ENCODE data around the gene GNB1L. TPM values are rescaled to one million over a fixed set of nuclear protein-coding genes. Genes with fewer than 3 reads are reported as not detected.

GNB1L gene
- total RNA-seq, 1 experiment from 2014 or later = 18.0 TPM

DNA sequence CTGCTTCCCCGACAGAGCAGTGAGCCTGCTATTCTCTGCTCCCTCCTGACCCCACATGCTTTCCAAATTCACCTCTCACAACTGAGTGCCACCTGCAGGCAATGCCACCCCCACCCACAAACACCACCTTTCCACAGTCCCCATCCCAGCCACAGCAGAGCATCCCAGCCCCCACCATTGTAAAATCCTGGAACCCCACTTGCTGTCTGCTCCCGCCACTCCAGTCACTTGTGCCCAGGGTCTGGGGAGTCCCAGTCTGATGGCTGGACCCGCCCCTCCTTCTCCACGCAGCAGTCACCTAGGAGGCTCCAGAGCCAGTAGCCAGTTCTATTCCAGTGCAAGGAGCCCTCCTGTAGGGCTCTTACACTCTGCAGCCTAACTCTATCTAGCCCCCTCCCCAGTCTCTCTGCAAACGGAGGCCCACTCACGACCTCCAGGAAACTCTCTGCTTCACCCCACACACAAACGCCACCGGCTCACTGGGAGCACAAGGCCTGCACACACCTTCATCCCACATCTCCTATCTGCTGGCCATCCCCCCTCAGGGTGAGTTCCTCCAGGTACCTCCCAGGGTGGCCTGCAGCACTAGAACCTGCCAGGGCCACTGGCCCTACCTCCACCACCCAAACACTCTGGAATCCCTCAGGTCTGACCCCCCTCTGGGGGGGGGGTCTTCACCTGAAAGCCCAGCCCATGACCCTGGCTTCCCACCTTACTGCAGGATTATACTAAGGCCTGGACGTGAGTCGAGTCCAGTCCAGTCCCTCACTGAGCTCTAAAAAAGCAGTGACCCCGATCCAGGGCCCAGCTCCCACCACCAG lies 1.4 kb downstream of the GNB1L start:
- H3K27ac Mint-ChIP-seq = peak overlapping the region; percentile 21
- ChIA-PET POLR2A (interaction anchor here (0.7 to 1.5 kb wide), 2 partner anchors 11 to 51 kb away, joined by 3 to 4 read pairs; no protein-coding TSS in a partner anchor), CTCF (interaction anchor here (1.1 to 1.5 kb wide), 2 partner anchors 57 to 100 kb away, joined by 5 to 10 read pairs; no protein-coding TSS in a partner anchor)
- H3K4me3 Mint-ChIP-seq = peak overlapping the region; percentile 88
- H3K27me3 Mint-ChIP-seq (ENCODE audit: low read depth) = no peaks in the 10 kb centered on the region
- H3K9me3 Mint-ChIP-seq = no peaks in the 10 kb centered on the region
- TF ChIP-seq, protein P1, sequence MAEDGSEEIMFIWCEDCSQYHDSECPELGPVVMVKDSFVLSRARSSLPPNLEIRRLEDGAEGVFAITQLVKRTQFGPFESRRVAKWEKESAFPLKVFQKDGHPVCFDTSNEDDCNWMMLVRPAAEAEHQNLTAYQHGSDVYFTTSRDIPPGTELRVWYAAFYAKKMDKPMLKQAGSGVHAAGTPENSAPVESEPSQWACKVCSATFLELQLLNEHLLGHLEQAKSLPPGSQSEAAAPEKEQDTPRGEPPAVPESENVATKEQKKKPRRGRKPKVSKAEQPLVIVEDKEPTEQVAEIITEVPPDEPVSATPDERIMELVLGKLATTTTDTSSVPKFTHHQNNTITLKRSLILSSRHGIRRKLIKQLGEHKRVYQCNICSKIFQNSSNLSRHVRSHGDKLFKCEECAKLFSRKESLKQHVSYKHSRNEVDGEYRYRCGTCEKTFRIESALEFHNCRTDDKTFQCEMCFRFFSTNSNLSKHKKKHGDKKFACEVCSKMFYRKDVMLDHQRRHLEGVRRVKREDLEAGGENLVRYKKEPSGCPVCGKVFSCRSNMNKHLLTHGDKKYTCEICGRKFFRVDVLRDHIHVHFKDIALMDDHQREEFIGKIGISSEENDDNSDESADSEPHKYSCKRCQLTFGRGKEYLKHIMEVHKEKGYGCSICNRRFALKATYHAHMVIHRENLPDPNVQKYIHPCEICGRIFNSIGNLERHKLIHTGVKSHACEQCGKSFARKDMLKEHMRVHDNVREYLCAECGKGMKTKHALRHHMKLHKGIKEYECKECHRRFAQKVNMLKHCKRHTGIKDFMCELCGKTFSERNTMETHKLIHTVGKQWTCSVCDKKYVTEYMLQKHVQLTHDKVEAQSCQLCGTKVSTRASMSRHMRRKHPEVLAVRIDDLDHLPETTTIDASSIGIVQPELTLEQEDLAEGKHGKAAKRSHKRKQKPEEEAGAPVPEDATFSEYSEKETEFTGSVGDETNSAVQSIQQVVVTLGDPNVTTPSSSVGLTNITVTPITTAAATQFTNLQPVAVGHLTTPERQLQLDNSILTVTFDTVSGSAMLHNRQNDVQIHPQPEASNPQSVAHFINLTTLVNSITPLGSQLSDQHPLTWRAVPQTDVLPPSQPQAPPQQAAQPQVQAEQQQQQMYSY (CRISPR knock-in tag; IDR thresholded peaks at IDR 0.05) = peak; percentile 61
- TF ChIP-seq NR1H2 (CRISPR knock-in tag; IDR thresholded peaks at IDR 0.05) = no peak
- no peak for TF ChIP-seq SOX15 (CRISPR knock-in tag; IDR thresholded peaks at IDR 0.05)
- TF ChIP-seq ZNF423 (CRISPR knock-in tag; IDR thresholded peaks at IDR 0.05) = no peak
- TF ChIP-seq, protein P2, sequence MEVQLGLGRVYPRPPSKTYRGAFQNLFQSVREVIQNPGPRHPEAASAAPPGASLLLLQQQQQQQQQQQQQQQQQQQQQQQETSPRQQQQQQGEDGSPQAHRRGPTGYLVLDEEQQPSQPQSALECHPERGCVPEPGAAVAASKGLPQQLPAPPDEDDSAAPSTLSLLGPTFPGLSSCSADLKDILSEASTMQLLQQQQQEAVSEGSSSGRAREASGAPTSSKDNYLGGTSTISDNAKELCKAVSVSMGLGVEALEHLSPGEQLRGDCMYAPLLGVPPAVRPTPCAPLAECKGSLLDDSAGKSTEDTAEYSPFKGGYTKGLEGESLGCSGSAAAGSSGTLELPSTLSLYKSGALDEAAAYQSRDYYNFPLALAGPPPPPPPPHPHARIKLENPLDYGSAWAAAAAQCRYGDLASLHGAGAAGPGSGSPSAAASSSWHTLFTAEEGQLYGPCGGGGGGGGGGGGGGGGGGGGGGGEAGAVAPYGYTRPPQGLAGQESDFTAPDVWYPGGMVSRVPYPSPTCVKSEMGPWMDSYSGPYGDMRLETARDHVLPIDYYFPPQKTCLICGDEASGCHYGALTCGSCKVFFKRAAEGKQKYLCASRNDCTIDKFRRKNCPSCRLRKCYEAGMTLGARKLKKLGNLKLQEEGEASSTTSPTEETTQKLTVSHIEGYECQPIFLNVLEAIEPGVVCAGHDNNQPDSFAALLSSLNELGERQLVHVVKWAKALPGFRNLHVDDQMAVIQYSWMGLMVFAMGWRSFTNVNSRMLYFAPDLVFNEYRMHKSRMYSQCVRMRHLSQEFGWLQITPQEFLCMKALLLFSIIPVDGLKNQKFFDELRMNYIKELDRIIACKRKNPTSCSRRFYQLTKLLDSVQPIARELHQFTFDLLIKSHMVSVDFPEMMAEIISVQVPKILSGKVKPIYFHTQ (CRISPR knock-in tag; IDR thresholded peaks at IDR 0.05) = no peak
- DNase-seq (ENCODE audit: low spot score) (no peak), ATAC-seq (no peak)
- peaks cover 26% of the 10 kb centered on the region for H3K36me3 Mint-ChIP-seq
- H3K4me1 Mint-ChIP-seq = peaks cover 35% of the 10 kb centered on the region

DNA sequence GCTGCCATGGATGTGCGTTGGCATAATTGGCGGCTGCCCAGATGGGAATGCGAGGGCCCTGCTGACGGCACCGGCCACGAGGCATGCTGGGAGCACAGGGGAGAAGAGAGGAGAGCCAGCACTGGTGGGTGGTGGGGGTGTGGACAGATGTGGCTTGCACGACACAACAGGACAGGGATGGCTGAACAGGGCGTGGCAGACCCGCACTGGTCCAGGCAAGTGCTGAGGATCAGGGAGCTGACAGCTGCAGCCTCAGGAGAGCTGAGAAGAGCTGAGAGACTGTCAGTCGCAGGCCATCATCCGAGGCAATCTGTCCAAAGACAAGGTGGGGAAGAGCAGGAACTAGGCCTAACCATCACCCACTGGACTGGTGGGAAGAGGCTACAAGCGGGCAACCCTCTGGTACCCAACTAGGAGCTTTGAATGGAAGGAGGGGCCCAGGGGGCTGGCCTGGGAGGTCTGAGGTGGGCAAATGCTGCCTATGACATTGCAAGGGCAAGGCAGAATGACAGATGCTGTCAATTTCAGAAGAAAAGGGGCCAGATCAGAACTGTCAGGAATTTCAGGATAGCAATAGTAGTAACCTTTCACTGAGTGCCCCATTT lies 2.4 kb downstream of the GNB1L start:
- Mint-ChIP-seq H3K4me1 (peaks cover 26% of the 10 kb centered on the region), H3K9me3 (peaks cover 8% of the 10 kb centered on the region), H3K4me3 (peak overlapping the region; percentile 88), H3K27me3 (ENCODE audit: low read depth) (no peaks in the 10 kb centered on the region), H3K27ac (no peak overlapping the region), H3K36me3 (peaks cover 35% of the 10 kb centered on the region)
- no peak for TF ChIP-seq CBFB (CRISPR knock-in tag; IDR thresholded peaks at IDR 0.05; ENCODE audit: low read depth)
- TF ChIP-seq, protein P3, sequence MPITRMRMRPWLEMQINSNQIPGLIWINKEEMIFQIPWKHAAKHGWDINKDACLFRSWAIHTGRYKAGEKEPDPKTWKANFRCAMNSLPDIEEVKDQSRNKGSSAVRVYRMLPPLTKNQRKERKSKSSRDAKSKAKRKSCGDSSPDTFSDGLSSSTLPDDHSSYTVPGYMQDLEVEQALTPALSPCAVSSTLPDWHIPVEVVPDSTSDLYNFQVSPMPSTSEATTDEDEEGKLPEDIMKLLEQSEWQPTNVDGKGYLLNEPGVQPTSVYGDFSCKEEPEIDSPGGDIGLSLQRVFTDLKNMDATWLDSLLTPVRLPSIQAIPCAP (CRISPR knock-in tag; IDR thresholded peaks at IDR 0.05) = no peak
- TF ChIP-seq HMGA2 (CRISPR knock-in tag; IDR thresholded peaks at IDR 0.05) = no peak
- TF ChIP-seq, protein P1 (CRISPR knock-in tag; IDR thresholded peaks at IDR 0.05) = no peak
- no peak for TF ChIP-seq ZNF671 (CRISPR knock-in tag; IDR thresholded peaks at IDR 0.05)
- TF ChIP-seq, protein P4, sequence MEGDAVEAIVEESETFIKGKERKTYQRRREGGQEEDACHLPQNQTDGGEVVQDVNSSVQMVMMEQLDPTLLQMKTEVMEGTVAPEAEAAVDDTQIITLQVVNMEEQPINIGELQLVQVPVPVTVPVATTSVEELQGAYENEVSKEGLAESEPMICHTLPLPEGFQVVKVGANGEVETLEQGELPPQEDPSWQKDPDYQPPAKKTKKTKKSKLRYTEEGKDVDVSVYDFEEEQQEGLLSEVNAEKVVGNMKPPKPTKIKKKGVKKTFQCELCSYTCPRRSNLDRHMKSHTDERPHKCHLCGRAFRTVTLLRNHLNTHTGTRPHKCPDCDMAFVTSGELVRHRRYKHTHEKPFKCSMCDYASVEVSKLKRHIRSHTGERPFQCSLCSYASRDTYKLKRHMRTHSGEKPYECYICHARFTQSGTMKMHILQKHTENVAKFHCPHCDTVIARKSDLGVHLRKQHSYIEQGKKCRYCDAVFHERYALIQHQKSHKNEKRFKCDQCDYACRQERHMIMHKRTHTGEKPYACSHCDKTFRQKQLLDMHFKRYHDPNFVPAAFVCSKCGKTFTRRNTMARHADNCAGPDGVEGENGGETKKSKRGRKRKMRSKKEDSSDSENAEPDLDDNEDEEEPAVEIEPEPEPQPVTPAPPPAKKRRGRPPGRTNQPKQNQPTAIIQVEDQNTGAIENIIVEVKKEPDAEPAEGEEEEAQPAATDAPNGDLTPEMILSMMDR (IDR thresholded peaks at IDR 0.05) = no peak
- TF ChIP-seq ATF1 (CRISPR knock-in tag; IDR thresholded peaks at IDR 0.05) = no peak
- TF ChIP-seq SOX15 (CRISPR knock-in tag; IDR thresholded peaks at IDR 0.05) = no peak
- TF ChIP-seq IRF2 (CRISPR knock-in tag; IDR thresholded peaks at IDR 0.05; ENCODE audit: borderline replicate concordance, low read depth) = no peak
- TF ChIP-seq, protein P5, sequence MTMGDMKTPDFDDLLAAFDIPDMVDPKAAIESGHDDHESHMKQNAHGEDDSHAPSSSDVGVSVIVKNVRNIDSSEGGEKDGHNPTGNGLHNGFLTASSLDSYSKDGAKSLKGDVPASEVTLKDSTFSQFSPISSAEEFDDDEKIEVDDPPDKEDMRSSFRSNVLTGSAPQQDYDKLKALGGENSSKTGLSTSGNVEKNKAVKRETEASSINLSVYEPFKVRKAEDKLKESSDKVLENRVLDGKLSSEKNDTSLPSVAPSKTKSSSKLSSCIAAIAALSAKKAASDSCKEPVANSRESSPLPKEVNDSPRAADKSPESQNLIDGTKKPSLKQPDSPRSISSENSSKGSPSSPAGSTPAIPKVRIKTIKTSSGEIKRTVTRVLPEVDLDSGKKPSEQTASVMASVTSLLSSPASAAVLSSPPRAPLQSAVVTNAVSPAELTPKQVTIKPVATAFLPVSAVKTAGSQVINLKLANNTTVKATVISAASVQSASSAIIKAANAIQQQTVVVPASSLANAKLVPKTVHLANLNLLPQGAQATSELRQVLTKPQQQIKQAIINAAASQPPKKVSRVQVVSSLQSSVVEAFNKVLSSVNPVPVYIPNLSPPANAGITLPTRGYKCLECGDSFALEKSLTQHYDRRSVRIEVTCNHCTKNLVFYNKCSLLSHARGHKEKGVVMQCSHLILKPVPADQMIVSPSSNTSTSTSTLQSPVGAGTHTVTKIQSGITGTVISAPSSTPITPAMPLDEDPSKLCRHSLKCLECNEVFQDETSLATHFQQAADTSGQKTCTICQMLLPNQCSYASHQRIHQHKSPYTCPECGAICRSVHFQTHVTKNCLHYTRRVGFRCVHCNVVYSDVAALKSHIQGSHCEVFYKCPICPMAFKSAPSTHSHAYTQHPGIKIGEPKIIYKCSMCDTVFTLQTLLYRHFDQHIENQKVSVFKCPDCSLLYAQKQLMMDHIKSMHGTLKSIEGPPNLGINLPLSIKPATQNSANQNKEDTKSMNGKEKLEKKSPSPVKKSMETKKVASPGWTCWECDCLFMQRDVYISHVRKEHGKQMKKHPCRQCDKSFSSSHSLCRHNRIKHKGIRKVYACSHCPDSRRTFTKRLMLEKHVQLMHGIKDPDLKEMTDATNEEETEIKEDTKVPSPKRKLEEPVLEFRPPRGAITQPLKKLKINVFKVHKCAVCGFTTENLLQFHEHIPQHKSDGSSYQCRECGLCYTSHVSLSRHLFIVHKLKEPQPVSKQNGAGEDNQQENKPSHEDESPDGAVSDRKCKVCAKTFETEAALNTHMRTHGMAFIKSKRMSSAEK (CRISPR knock-in tag; IDR thresholded peaks at IDR 0.05; ENCODE audit: borderline replicate concordance) = no peak
- POLR2A ChIA-PET = no interaction called here
- CTCF ChIA-PET = interaction anchor here (2.0 kb wide), 1 partner anchor 96 kb away, joined by 5 read pairs; no protein-coding TSS in a partner anchor
- ATAC-seq = no peak
- DNase-seq (ENCODE audit: low spot score) = no peak

All from WTC11 (cell line).